GM23338 (cell line): Measurements from ENCODE around the gene SCRG1. TPM values are rescaled to one million over a fixed set of nuclear protein-coding genes. Genes with fewer than 3 reads are reported as not detected.

Experiments used
- ATAC-seq: fragments of 200-7000 bp; cut with Tn5 transposase; 3 replicates; pipeline ENCODE4 v1.9.1; 2020
- DNase-seq: peaks from one replicate; pipeline ENCODE4 v3.0.0-alpha.2; 2015; ENCODE audit warnings: low spot score
- H2AFZ ChIP-seq: fragments of 200-600 bp; sonication (generic); 2 replicates; pipeline ENCODE4 v1.8.0; 2016; ENCODE audit warnings: antibody characterized with exemption, mild to moderate bottlenecking, moderate library complexity
- H3F3A ChIP-seq: fragments of 200-600 bp; sonication (generic); replicated peaks from 2 replicates; pipeline ENCODE4 v1.8.0; 2017; ENCODE audit warnings: antibody characterized with exemption, mixed run types, low read depth
- H3K27ac ChIP-seq: fragments of 200-600 bp; sonication (generic); 2 replicates; pipeline ENCODE4 v1.6.1; 2016; ENCODE audit warnings: low read depth
- H3K27me3 ChIP-seq: fragments of 200-600 bp; sonication (generic); 2 replicates; pipeline ENCODE4 v1.8.0; 2016; ENCODE audit warnings: mild to moderate bottlenecking, mixed run types, moderate library complexity; ENCODE audit not compliant: insufficient read depth
- H3K36me3 ChIP-seq: fragments of 200-600 bp; sonication (generic); 2 replicates; pipeline ENCODE4 v1.8.0; 2016; ENCODE audit warnings: mild to moderate bottlenecking; ENCODE audit not compliant: insufficient read depth
- H3K4me1 ChIP-seq: fragments of 200-600 bp; sonication (generic); 2 replicates; pipeline ENCODE4 v1.8.0; 2016; ENCODE audit warnings: mild to moderate bottlenecking, moderate library complexity; ENCODE audit not compliant: insufficient read depth
- H3K4me2 ChIP-seq: fragments of 200-600 bp; sonication (generic); 2 replicates; pipeline ENCODE4 v1.7.1; 2017; ENCODE audit warnings: mixed run types
- H3K4me3 ChIP-seq: fragments of 200-600 bp; sonication (generic); 2 replicates; pipeline ENCODE4 v1.6.1; 2016; ENCODE audit warnings: mixed run types
- H3K79me2 ChIP-seq: fragments of 200-600 bp; sonication (generic); replicated peaks from 2 replicates; pipeline ENCODE4 v1.8.0; 2017; ENCODE audit warnings: mild to moderate bottlenecking; ENCODE audit not compliant: insufficient read depth
- H3K9me2 ChIP-seq: fragments of 200-600 bp; sonication (generic); 2 replicates; pipeline ENCODE4 v1.8.0; 2017; ENCODE audit not compliant: insufficient read depth
- H4K20me1 ChIP-seq: fragments of 200-600 bp; sonication (generic); replicated peaks from 2 replicates; pipeline ENCODE4 v1.8.0; 2017; ENCODE audit warnings: mild to moderate bottlenecking; ENCODE audit not compliant: insufficient read depth
- H3K27ac Mint-ChIP-seq: 2 replicates; pipeline ENCODE4 v1.8.0; 2020; ENCODE audit warnings: inconsistent platforms, mild to moderate bottlenecking, moderate library complexity, mixed read lengths
- H3K27me3 Mint-ChIP-seq: 3 replicates; pipeline ENCODE4 v1.8.0; 2022; ENCODE audit warnings: low read depth, mild to moderate bottlenecking, moderate library complexity, mixed read lengths, inconsistent platforms; ENCODE audit not compliant: insufficient read depth, poor library complexity
- H3K36me3 Mint-ChIP-seq: 3 replicates; pipeline ENCODE4 v1.8.0; 2021; ENCODE audit warnings: low read depth, mild to moderate bottlenecking, inconsistent platforms, moderate library complexity, mixed read lengths
- H3K4me1 Mint-ChIP-seq: 3 replicates; pipeline ENCODE4 v1.8.0; 2020; ENCODE audit warnings: mild to moderate bottlenecking, inconsistent platforms, mixed read lengths
- H3K4me3 Mint-ChIP-seq: 3 replicates; pipeline ENCODE4 v1.8.0; 2021; ENCODE audit warnings: moderate library complexity, mild to moderate bottlenecking, inconsistent platforms, mixed read lengths
- H3K9me3 Mint-ChIP-seq: 3 replicates; pipeline ENCODE4 v1.8.0; 2020; ENCODE audit warnings: moderate library complexity, mild to moderate bottlenecking, inconsistent platforms, mixed read lengths
- CREB1 ChIP-seq: fragments of 250-450 bp; sonication (Bioruptor Pico); IDR thresholded peaks from 2 replicates; pipeline ENCODE4 v1.5.0; 2020; ENCODE audit warnings: low read depth, mild to moderate bottlenecking, moderate library complexity
- ETS1 ChIP-seq: IDR thresholded peaks from 2 replicates; pipeline ENCODE4 v1.6.1; 2016; ENCODE audit warnings: antibody characterized with exemption
- EZH2 ChIP-seq: fragments of 200-600 bp; sonication (generic); IDR thresholded peaks from one replicate; pipeline ENCODE4 v1.8.0; 2017; ENCODE audit warnings: antibody characterized with exemption, mild to moderate bottlenecking, low read depth; ENCODE audit not compliant: unreplicated experiment
- EZH2phosphoT487 ChIP-seq: fragments of 200-600 bp; sonication (generic); IDR thresholded peaks from one replicate; pipeline ENCODE4 v1.8.1; 2018; ENCODE audit warnings: antibody characterized with exemption; ENCODE audit not compliant: unreplicated experiment
- JUNB ChIP-seq: IDR thresholded peaks from one replicate; pipeline ENCODE4 v1.6.1; 2016; ENCODE audit warnings: antibody characterized with exemption; ENCODE audit not compliant: unreplicated experiment
- NANOG ChIP-seq: IDR thresholded peaks from 2 replicates; pipeline ENCODE4 v1.6.1; 2016; ENCODE audit warnings: antibody characterized with exemption, borderline replicate concordance
- POLR2AphosphoS5 ChIP-seq: IDR thresholded peaks from 2 replicates; pipeline ENCODE4 v1.6.1; 2016; ENCODE audit warnings: antibody characterized with exemption, low read depth
- STAT1 ChIP-seq: IDR thresholded peaks from one replicate; pipeline ENCODE4 v1.6.1; 2016; ENCODE audit warnings: antibody characterized with exemption; ENCODE audit not compliant: unreplicated experiment
- ZNF114 ChIP-seq: fragments of 250-450 bp; sonication (Bioruptor Pico); IDR thresholded peaks from 2 replicates; pipeline ENCODE4 v1.5.0; 2020; ENCODE audit warnings: mild to moderate bottlenecking, moderate library complexity
- ZNF331 ChIP-seq: fragments of 250-450 bp; sonication (Bioruptor Pico); IDR thresholded peaks from 2 replicates; pipeline ENCODE4 v1.5.0; 2020; ENCODE audit warnings: low read depth, mild to moderate bottlenecking, moderate library complexity
- ZNF462 ChIP-seq: fragments of 250-450 bp; sonication (Bioruptor Pico); IDR thresholded peaks from 2 replicates; pipeline ENCODE4 v1.5.0; 2020; ENCODE audit warnings: mild to moderate bottlenecking, moderate library complexity
- polyA plus RNA-seq: library from polyadenylated mRNA; unstranded; fragments of >200 nt; fragmentation: Nextera tagmentation; extraction: Ambion mirVana; gene quantifications from 2 replicates; pipeline ENCODE4 v1.2.1, GENCODE V29; 2016
- total RNA-seq: library from RNA; depleted of rRNA; stranded (reverse); fragments of >200 nt; shearing (Covaris generic); gene quantifications from 2 replicates; pipeline ENCODE4 v1.2.3, GENCODE V29; 2014

SCRG1 gene
- total and polyA plus RNA-seq, 2 experiments from 2014 or later, result 0.45 TPM; not detected in 1

GRCh38 chr4:173401063-173401462, 2.1 kb upstream of the SCRG1 start:
- no peaks in the 10 kb centered on the region for H3K9me3 Mint-ChIP-seq
- no peak for ATAC-seq

GRCh38 chr4:173398220-173398619, 696 bp downstream of the SCRG1 start:
- H3K4me1 ChIP-seq, result no peaks in the 10 kb centered on the region; the same call in 1 of the 2 replicates
- no peak overlapping the region for H3K27ac ChIP-seq
- ATAC-seq (no peak), DNase-seq (no peak)
- peaks cover 2% of the 10 kb centered on the region for H3K27me3 Mint-ChIP-seq
- H3K36me3 Mint-ChIP-seq, result no peaks in the 10 kb centered on the region; the same call in 2 of the 3 replicates
- H4K20me1 ChIP-seq, result no peaks in the 10 kb centered on the region
- H3K4me1 Mint-ChIP-seq, result no peaks in the 10 kb centered on the region
- H3K27me3 ChIP-seq, result no peaks in the 10 kb centered on the region
- H3K9me2 ChIP-seq, result no peaks in the 10 kb centered on the region
- no peak overlapping the region for H2AFZ ChIP-seq
- H3K9me3 Mint-ChIP-seq, result no peaks in the 10 kb centered on the region
- H3K4me3 ChIP-seq, result no peak overlapping the region
- H3F3A ChIP-seq, result no peaks in the 10 kb centered on the region
- H3K27ac Mint-ChIP-seq, result no peak overlapping the region
- no peak overlapping the region for H3K4me3 Mint-ChIP-seq
- no peaks in the 10 kb centered on the region for H3K36me3 ChIP-seq
- H3K79me2 ChIP-seq, result no peaks in the 10 kb centered on the region
- H3K4me2 ChIP-seq, result no peak overlapping the region
- TF ChIP-seq ZNF462 (CRISPR knock-in tag) (no peak), JUNB (no peak), STAT1 (no peak), ZNF331 (no peak), ZNF114 (CRISPR knock-in tag) (no peak), ETS1 (no peak), POLR2AphosphoS5 (no peak), EZH2phosphoT487 (no peak), CREB1 (CRISPR knock-in tag) (no peak), NANOG (no peak)

More at GRCh38 chr4:173401063-173401462, 2.1 kb upstream of the SCRG1 start:
- no peak for TF ChIP-seq CREB1 (CRISPR knock-in tag)
- TF ChIP-seq ZNF114 (CRISPR knock-in tag), result no peak
- no peak for TF ChIP-seq EZH2
- no peak for TF ChIP-seq POLR2AphosphoS5
- no peak for TF ChIP-seq JUNB
- TF ChIP-seq ETS1, result no peak
- Mint-ChIP-seq H3K27me3 (no peaks in the 10 kb centered on the region), H3K4me3 (no peak overlapping the region), H3K4me1 (no peaks in the 10 kb centered on the region), H3K36me3 (no peaks in the 10 kb centered on the region), H3K27ac (no peak overlapping the region)
- Histone ChIP-seq H3F3A (no peaks in the 10 kb centered on the region), H3K4me2 (no peak overlapping the region), H3K27ac (no peak overlapping the region), H3K9me2 (no peaks in the 10 kb centered on the region), H3K4me3 (no peak overlapping the region), H3K79me2 (no peaks in the 10 kb centered on the region), H4K20me1 (no peaks in the 10 kb centered on the region), H3K4me1 (no peaks in the 10 kb centered on the region; the same call in 1 of the 2 replicates), H2AFZ (no peak overlapping the region), H3K36me3 (no peaks in the 10 kb centered on the region), H3K27me3 (no peaks in the 10 kb centered on the region)
- no peak for DNase-seq
